GM12865 (cell line): ENCODE measurements around the gene TPCN2.

Source experiments
- DNase-seq: peaks from one replicate; pipeline ENCODE4 v3.0.0; 2010; ENCODE audit warnings: low read depth
- H3K4me3 ChIP-seq: 2 replicates; pipeline ENCODE4 v1.5.1; 2011; ENCODE audit warnings: mild to moderate bottlenecking, low read depth, low read length, control low read depth
- CTCF ChIP-seq: IDR thresholded peaks from 2 replicates; pipeline ENCODE4 v1.5.1; 2011; ENCODE audit warnings: low read length, control low read depth, low read depth, inconsistent platforms; ENCODE audit not compliant: insufficient read depth; ENCODE audit errors: missing control alignments

TPCN2 gene

GRCh38 chr11:69161117-69161407 is 112.3 kb downstream of the TPCN2 start:
- no peak overlapping the region for H3K4me3 ChIP-seq
- no peak for DNase-seq
- no peak for TF ChIP-seq CTCF

GRCh38 chr11:69162505-69162904 is 113.8 kb downstream of the TPCN2 start:
- TF ChIP-seq CTCF, result no peak
- no peak for DNase-seq
- no peak overlapping the region for H3K4me3 ChIP-seq

- no peak for TF ChIP-seq CTCF
- no peak overlapping the region for H3K4me3 ChIP-seq
- no peak for DNase-seq
These were observed 115.1 kb downstream of the TPCN2 start for GRCh38 chr11:69163842-69164241.

- no peak for TF ChIP-seq CTCF
- H3K4me3 ChIP-seq, result no peak overlapping the region
- DNase-seq, result no peak
These were observed 116.1 kb downstream of the TPCN2 start for GRCh38 chr11:69164824-69165223.

- H3K4me3 ChIP-seq, result no peak overlapping the region
- no peak for DNase-seq
- TF ChIP-seq CTCF, result no peak
These were observed 117.0 kb downstream of the TPCN2 start for GRCh38 chr11:69165775-69166174.

- peak; percentile 88 for DNase-seq
- TF ChIP-seq CTCF, result no peak
- H3K4me3 ChIP-seq, result peak overlapping the region; percentile 30
These were observed 117.7 kb downstream of the TPCN2 start for GRCh38 chr11:69166218-69167115.
